ENCODE results near the gene CNDP1.

CNDP1 gene

GRCh38 chr18:74582642-74583041 is 48.3 kb downstream of the CNDP1 start:
- DNase-seq (ENCODE audit: low read depth in 2 of 2): no peak

GRCh38 chr18:74587441-74587840 is 53.1 kb downstream of the CNDP1 start:
- no peak for DNase-seq (ENCODE audit: low read depth in 2 of 2)

- DNase-seq (ENCODE audit: low read depth in 2 of 2): no peak
Measured at GRCh38 chr18:74589021-74589420, 54.7 kb downstream of the CNDP1 start.

- no peak for DNase-seq (ENCODE audit: low read depth in 2 of 2)
Measured at GRCh38 chr18:74589811-74590210, 55.5 kb downstream of the CNDP1 start.

GRCh38 chr18:74590671-74591070 is 56.4 kb downstream of the CNDP1 start:
- no peak for DNase-seq (ENCODE audit: low read depth in 2 of 2)

- DNase-seq (ENCODE audit: low read depth in 2 of 2): no peak
Measured at GRCh38 chr18:74595431-74595830, 61.1 kb downstream of the CNDP1 start.

- peak; percentile 47 to 58 for DNase-seq (ENCODE audit: low read depth in 2 of 2)
Measured at GRCh38 chr18:74597034-74597661, 62.8 kb downstream of the CNDP1 start.

- DNase-seq (ENCODE audit: low read depth in 2 of 2): peak; percentile 73 to 78
Measured at GRCh38 chr18:74597662-74598349, 63.5 kb downstream of the CNDP1 start, which contains the start of gene ZNF407. ZNF407 (plus strand) TSS chr18:74597870; CDS start chr18:74631020, 33,150 bp downstream.

- peak; percentile 65 to 70 for DNase-seq (ENCODE audit: low read depth in 2 of 2)
Measured at GRCh38 chr18:74598350-74599001, 64.2 kb downstream of the CNDP1 start.

- DNase-seq (ENCODE audit: low read depth in 2 of 2): no peak
Measured at GRCh38 chr18:74604361-74604760, 70.1 kb downstream of the CNDP1 start.

GRCh38 chr18:74604774-74605173 is 70.5 kb downstream of the CNDP1 start:
- no peak for DNase-seq (ENCODE audit: low read depth in 2 of 2)

- DNase-seq (ENCODE audit: low read depth in 2 of 2): no peak
Measured at GRCh38 chr18:74608681-74609080, 74.4 kb downstream of the CNDP1 start.

- DNase-seq (ENCODE audit: low read depth in 2 of 2): no peak
Measured at GRCh38 chr18:74609535-74609934, 75.2 kb downstream of the CNDP1 start.

GRCh38 chr18:74610051-74610615 is 75.8 kb downstream of the CNDP1 start:
- DNase-seq (ENCODE audit: low read depth in 2 of 2): no peak

- no peak for DNase-seq (ENCODE audit: low read depth in 2 of 2)
Measured at GRCh38 chr18:74610860-74611259, 76.6 kb downstream of the CNDP1 start.

GRCh38 chr18:74611765-74612164 is 77.5 kb downstream of the CNDP1 start:
- no peak for DNase-seq (ENCODE audit: low read depth in 2 of 2)

GRCh38 chr18:74613381-74613780 is 79.1 kb downstream of the CNDP1 start:
- DNase-seq (ENCODE audit: low read depth in 2 of 2): no peak

GRCh38 chr18:74616494-74616893 is 82.2 kb downstream of the CNDP1 start:
- DNase-seq (ENCODE audit: low read depth in 2 of 2): no peak

- no peak for DNase-seq (ENCODE audit: low read depth in 2 of 2)
Measured at GRCh38 chr18:74617486-74617885, 83.2 kb downstream of the CNDP1 start.

GRCh38 chr18:74622072-74622471 is 87.8 kb downstream of the CNDP1 start:
- DNase-seq (ENCODE audit: low read depth in 2 of 2): no peak

- no peak for DNase-seq (ENCODE audit: low read depth in 2 of 2)
Measured at GRCh38 chr18:74623047-74623816, 88.9 kb downstream of the CNDP1 start.

- no peak for DNase-seq (ENCODE audit: low read depth in 2 of 2)
Measured at GRCh38 chr18:74624466-74624865, 90.2 kb downstream of the CNDP1 start.

Measured in stimulated activated CD8-positive, alpha-beta memory T cell treated with anti-CD3 and anti-CD28 coated beads, Interleukin-15, amount 100 ng/mL, for 48 hours (primary cell).